NCI-H524 treated with DMSO at 0.1 percent for 48 hours (cell line): ENCODE measurements around the gene ANGPTL2.

Experiments
- DNase-seq: peaks from one replicate; lab custom pipeline; 2025; lab: John Stamatoyannopoulos, UW

The ANGPTL2 gene

DNA sequence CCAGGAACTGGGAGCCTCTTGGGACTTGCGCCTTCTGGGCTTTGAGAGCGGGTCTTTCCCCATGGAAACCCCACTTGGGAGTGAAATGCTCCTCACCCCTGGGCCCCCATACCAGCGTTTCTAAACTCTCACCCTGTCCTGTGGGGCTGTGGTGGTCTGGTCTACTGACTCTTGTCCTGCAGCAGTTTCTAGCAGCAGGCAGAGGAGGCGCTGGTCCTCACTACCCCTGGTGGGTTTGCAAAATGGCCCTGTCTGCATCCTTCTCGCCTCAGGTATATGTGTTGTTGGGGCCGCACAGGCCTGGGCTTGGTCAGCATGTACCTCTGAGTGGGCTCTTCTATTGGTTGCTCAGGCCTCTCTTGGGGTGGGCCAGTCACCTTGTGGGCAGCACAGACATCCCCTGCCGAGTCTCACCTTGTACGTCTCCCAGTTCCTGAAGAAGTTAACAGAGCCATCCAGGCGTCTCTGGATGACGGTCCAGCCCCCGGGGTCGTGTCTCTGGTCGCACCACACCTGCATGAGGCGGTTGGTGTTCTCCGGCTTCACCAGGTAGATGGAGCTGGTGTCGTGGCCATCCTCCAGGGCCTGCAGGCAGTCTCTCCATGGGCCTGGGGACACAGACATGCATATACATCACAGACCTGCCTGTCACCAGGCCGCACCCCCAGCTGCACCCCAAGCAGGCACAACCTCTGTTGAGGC lies 29.0 kb downstream of the ANGPTL2 start:
- DNase-seq, result no peak

DNA sequence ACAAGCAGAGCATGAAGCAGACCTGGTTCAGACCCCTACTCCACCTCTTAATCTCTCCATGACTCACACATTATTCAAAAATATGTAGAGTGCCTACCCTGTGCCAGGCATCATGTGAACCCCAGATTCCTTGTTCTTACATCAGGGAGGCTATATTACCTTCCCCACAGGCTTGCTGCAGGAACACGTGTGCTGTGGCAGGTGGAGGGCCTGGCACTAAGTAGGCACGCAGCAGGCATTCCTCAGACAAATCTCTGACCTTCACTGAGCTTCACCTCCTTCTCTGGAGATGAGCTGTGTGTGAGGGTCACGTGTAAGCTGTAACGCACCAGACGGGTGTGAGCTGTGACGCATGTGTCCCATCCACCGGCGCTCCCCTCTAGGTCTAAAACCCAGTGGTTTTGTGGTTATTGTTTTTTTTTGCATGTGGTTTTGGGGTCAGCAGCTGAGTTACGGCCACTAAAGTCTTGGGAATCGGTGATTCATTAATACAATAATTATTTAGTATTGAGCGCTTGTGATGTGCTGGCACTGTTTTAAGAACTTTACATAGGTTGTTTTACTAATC lies 30.3 kb downstream of the ANGPTL2 start:
- DNase-seq, result no peak

DNA sequence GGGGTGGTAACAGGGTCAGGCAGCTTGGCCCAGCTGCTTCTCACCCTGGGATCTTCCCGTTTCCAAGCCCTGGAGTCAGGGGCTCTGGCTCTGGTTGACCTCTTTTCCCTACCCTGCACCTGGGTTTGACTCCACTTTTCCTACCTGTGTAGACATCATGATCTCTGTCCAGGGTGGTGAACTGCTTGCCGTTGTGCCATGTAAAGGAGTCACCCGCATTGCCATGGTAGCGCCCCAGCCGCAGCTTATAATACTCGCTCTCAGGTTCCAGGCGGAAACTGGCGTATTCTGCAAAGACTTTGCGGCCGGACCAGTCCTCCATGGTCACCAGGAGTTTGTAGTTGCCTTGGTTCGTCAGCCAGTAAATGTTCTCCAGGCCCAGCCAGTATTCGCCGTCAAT lies 30.9 kb downstream of the ANGPTL2 start:
- no peak for DNase-seq

DNA sequence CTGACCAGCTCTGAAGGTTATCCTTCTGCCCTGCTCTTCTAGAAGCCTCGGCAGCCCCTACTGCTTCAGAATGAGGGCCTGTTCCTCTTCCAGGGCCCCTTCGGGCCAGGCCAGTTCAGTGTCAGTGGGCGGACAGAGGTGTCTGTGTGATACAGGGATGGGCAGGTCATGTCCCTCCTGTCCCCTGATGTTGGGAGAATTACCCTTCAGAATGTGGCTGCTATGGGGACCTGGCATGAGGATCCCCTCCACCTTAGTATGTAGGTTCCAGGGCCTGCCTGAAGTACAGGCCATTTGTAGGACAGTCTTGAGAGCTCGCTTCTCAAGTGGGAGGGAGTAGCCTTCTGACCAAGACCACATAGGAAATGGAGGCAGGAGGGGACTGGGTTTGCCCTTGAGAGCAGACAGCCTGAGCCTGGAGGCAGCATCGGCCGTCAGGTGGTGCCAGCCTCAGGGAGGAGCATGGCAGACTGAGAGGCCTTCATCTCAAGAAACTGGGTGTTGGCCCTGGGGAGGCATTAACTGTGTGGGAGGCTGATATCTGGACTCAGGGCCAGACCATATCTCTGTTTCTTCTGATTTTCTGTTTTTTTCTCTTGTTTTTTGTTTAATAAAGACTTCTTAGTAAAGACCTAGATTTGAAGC lies 32.0 kb downstream of the ANGPTL2 start:
- DNase-seq, result no peak

DNA sequence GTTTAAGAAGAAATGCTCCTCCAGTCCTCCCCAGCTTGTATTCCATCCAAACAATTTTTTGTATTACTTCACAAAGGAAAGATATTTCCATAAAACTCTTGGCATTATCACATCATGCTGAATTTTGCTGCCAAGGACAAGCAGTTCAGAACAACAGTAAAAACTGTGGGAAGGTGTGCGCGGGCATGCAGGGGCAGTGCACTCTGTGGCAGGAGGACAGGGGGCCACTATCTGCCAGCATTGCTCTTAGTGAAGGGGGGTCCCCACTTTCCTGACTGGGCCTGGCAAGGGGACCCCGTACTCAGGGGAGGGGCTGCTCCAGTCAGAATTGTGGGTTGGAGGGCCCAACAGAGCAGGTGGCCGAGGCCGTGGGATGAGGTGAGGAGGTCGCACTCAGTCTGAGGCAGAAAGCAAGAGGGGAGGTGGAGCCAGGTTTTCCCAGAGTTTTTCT lies 32.8 kb downstream of the ANGPTL2 start:
- DNase-seq, result no peak

DNA sequence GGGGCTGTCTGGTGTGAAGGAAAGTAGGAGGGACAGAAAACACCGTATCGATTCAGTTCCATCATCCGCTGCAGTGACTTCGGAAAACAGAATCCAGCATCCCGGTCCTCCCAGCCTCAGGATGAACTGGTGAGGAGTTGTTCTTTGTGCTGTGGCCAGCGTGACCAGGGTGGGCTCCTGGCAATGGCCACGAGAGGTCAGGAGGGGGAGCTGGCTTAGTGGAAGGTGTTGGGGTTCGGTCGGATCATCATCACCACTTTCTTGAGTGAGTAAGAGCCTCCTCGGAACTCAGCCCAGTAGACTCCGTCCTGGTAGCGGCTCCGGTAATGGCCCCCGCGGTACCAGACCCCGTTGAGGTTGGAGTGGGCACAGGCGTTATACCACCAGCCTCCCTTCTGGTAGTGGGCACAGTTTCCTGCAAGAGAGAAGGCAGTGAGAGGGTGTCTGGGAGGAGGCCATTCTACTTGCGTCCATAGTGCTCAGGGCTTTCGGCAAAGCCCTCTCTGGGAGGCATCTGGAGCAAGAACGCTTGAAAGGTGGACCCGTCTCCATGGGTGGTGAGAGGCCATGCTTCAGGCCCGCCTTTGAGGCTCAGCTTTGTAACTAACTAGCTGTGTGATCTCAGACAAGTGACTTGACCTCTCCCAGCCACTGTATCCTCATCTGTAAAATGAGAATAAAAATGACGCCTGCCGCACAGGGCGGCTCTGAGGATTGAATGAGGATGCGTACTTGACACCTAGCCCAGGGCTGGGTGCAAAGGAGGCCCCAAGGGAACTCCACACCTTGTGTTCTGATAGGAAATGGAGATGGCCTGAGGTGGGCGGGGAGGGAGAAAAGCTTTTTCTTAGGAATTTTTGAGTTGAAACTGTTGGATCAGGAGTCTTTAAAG lies 33.5 kb downstream of the ANGPTL2 start:
- no peak for DNase-seq

DNA sequence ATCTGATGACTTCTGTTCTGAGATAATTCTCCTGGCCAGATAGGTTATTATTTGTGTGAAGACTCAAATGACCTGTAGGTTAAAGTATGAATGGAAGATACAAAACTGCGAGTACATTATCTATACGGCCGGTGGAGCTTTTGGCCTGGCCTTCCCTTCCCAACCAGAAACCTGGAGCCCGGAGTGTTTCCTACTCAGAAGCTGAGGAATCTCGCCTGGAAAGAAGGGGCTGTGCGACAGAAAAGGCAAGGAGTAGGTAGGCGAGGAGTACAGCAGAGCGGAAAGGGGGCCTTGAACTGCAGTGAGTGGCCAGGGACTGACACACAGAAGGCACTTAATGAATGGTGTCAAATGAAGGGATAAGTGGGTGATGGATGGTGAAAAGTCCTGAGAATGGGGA lies 34.6 kb downstream of the ANGPTL2 start:
- DNase-seq, result no peak

DNA sequence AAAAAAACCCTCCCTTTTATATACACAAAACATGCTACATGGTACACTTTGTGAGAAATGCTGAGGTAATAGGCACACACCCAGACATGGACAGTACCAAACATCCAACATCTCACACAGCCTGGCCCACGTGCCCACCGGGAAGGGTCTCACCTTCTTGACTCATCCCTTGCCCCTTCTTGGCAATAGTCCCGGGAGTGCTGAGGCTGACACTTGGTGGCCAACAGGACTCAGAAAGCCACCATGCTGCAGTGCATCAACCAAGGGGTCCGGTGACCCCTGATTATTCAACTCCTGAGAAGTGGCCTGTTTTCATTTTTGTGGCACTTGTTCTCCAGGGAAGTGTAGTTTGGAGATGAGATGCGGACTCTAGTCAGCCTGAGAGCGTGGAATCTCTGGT lies 35.0 kb downstream of the ANGPTL2 start:
- DNase-seq, result no peak

DNA sequence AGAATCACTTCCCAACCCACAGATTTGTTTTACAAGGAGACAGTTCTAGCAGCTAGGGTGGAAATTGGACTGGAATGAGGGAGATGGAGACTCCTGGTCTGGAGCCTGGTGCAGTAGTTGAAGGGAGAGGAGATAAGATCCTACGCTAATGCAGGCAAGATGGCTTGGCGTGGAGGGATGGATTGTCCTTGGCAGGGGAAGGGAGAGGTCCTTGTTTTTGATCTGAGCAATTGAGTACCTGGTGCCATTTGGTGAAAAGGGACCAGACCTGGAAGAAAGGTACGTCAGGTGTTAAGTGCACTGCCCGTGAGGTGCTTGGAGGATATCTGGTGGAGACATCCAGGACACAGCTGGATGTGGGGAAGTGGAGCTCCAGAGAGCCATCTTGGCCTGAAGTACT lies 35.7 kb downstream of the ANGPTL2 start:
- no peak for DNase-seq

DNA sequence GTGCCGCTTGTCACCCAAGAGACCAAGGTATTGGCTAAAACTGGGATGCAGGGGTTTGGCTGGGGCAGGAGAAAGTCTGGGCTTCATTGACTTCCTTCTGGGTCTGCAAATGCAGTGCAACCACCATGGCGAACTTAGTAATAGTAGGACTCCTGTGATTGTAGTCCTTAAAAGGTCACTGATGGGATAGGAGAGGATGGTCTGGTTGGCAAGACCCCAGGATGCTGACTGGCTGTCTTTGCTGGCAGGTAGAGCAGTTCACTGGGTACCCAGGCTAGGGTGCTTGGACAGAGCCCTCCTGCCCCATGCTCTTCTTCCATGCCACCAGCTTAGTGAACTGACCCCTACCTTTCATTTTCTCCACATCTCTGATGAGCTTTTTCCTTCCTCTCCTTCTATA lies 37.2 kb downstream of the ANGPTL2 start:
- no peak for DNase-seq

DNA sequence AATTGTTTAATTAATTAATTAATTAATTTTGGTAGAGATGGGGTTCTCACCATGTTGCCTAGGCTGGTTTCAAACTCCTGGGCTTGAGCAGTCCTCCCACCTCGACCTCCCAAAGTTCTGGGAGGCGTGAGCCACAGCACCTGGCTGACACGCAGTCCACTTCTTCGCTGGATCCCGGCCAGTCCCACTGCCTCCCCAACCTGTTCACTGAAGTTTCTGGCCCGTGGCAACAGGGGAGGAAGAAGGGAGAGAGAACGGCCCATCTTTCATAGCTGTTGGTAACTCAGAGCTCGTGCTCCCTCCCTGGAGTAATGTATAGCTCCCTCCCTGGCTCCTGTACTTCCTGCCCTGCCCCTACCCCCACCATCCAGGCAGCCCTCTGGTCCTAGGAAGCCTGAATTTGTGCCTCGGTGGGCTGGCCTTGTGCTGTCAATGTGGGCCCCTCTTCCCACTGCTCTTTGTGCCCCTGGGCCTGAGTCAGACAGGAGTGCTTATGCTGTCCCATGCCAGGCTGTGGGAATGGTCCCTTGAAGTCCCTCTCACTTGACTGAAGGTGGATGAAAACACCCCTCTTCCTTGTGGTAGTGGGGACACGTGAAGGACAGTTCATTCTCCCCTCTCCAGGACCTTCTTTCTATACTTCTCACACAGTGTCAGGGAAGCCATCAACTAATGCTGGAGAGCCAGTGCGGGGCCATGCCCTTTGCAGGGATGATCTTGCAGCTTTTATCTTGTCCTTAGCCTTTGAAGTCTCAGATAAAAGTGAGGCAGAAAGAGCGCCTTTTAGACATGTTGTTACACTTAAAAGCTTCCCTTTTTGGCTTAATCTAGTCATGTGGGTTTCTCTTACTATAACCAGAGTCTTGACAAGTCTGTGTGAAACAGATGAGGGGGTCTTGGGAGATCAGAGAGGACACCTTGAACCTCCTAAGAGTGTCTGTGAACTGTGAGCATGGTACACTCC lies 38.1 kb downstream of the ANGPTL2 start:
- no peak for DNase-seq

DNA sequence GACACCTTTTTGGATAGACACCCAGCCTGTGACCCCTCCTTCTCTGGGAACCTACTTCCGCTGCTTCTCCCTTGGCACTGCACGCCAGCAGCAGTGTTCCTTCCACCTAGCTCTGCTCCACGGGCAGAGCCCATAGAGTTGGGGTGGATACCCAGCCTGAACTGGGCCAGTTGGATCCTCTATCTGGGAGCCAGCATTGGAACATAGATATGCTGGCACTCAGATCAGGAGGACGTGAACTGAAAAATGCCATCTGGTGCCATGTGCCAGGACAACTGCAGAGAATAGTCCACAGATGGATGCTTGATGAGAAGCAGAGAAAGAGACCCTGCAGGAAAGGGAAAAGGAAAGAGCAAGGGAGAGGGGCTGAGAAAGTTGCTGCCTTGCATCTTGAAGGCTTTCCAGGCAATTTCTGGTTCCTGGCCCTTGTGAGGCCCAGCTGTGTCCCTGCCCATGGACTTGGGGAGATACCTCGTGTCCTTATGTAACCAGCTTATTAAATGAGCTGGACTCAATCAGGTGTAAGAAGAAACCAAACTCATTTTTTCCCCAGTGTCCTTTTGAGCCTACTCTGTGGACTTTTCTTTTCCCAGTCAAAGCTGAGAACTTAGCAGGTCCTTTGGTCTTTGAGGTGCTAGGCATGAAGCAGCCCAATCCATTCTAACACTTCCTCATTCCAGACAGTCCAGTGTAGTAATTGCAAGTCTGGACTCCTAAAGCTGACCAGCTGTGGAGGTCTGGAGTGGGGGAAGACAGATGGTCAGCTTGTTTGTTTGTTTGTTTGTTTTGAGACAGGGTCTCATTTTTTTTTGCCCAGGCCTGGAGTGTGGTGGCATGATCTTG lies 39.1 kb downstream of the ANGPTL2 start:
- DNase-seq, result peak; percentile 28

DNA sequence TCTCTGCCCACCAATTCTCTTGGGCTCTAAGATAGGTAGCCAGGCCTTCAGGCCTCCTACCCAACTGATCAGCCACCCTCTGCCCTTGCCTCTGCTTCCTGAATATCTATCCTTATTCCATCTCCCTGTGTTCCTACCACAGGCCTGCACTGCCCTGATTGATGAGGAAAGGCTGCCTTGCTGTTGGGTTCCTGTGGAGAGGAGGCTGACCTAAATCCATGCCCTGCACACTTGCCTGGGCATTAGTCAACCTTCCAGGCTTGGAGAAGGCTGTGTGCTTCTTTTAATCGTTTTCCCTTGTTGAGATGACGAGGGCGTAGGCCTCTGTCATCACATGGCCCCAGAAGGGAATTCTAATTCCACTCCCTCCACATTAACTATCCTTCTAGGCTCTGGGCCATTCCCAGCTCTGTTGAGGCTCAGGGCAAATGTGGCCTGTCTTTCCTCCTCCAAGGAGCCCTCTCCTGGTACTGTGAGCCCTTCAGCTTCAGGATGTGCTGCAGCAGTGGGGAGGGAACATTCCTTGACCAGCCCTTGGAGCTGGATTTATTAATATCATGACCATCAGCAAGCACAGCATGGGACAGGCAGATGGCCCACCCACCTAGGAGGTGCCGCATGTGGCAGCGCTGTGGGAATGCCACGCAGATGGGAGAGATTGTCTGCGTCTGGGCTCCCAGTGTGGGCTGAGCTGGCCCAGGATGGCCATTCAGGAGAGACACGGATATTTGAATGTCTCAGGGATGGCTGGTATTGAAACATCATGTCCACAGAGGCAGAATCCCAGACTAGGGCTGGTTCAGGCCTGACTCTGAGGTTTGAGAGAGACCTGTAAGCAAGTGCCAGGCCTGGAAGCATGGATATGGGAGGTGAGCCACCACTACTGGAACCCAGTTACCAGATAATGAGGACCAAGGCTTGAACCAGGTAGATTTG lies 40.9 kb downstream of the ANGPTL2 start:
- no peak for DNase-seq

DNA sequence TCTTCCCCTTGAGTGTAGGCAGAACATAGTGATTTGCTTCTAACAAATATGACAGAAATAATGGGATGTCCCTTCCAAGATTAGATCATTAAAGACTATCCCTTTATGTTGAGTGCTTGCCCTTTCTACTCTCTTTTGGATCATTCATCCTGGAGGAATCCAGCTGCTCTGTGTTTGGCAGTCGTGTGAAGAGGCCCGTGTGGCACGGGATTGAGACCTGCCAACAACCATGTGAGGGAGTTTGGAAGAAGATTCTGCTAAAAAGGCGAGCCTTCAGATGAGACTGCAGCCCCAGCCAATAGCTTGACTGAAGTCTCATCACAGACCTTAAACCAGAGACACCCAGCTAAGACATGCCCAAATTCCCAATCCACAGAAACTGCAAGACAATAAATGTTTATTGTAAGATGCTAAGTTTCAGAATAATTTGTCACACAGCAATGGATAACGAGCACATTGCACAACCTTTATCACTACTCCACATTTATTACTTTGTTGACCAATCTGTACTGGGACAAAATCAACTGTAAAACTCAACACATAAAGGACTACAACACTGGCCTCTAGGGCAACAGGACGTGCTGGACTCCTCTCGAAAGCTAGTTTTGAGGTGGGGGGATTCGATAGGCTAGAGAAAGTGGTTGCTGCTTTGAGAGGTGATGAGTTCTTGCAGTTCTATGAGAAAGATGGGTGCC lies 42.8 kb downstream of the ANGPTL2 start:
- no peak for DNase-seq

DNA sequence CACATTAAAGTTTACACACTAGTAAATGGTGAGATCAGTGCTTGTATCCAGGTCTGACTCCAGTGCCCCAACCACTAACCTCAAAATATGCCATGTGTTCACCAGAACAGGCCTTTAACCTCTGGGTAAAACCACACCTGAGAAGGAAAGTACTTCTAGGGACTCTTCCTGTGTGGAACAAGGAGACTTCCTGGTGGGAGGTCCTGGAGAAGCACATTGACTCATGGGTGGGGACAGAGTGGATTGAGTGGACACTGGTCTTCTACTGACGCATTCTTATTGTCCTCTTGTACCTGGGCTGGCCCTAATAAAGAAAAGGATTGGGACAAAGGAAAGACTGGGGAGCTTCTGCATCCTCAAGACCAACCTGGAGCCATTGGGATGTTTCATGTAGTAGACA lies 43.4 kb downstream of the ANGPTL2 start:
- DNase-seq, result no peak

DNA sequence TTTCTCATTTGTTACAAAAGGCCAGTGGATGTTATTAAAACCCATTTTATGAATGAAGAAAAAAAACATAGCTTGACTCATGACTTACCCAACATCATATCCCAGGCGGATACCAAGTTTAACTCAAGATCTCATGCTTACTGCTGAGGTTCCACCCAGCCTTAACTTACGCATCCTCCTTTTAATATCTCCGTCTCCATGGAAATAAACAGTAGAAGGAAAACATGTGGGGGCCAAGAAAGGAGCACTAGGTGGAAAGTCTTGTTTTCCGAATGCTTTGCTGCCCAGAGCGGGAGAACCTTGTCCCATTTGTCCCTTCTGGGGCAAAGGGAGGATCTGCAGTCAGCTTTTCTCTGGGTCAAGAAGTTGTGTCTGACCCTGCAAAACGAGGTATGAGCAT lies 44.1 kb downstream of the ANGPTL2 start:
- no peak for DNase-seq

DNA sequence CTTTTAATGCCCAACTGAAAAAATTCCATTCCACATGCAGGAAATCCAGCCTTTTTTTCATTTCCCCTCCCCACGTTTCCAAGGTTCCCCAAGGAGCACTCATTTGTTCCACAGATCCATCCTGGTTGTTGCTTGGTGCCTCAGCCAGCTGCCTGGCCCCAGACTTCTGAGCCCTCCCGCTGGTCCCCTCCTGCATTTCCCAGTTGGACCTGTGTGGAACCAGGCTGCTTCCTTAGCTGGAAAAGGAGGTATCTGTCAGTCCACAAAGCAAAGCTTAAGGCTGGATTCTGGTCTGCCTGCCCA lies 44.8 kb downstream of the ANGPTL2 start:
- no peak for DNase-seq

DNA sequence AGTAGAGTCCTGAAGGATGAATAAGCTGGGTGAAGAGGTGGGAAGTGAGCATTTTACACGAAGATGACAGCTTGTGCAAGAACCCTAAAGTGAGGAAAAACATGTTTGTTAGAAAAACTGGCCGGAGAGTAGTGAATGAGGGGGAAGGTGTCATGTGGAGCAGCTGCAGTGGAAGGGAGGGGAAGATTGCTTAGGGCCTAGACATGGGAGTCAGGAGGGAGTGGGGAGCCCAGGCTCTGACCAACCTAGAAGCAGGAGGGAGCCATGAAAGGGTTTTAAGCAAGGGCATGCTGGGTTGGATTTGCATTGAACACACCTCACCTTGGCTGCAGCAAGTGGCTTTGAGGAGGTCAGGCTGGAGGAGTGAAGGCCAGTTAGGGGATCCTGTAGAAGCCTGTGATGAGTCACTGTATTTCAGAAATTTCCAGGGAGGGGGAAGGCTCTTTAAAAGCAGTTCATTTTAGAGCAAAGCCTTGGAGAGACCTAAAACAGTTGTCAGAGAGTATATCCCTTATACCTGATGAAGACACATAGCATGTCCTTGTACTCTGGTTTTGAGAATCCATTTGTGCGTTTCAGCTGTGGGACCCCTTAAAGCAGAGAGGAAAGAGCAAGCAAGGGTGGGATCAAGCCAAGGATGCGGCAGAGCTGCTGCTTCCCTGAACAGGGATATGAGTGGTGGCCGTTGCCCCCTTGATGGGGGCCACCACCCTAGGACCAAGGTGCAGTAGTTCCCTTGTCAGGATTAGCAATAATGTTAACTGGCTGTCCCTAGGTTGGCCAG lies 45.4 kb downstream of the ANGPTL2 start:
- no peak for DNase-seq
